GM23338 (cell line): ENCODE data around the gene MGAT5. TPM values are rescaled to one million over a fixed set of nuclear protein-coding genes. Genes with fewer than 3 reads are reported as not detected.

Source experiments
- ATAC-seq: fragments of 200-7000 bp; cut with Tn5 transposase; 3 replicates; pipeline ENCODE4 v1.9.1; 2020
- DNase-seq: peaks from one replicate; pipeline ENCODE4 v3.0.0-alpha.2; 2015; ENCODE audit warnings: low spot score
- H2AFZ ChIP-seq: fragments of 200-600 bp; sonication (generic); 2 replicates; pipeline ENCODE4 v1.8.0; 2016; ENCODE audit warnings: antibody characterized with exemption, mild to moderate bottlenecking, moderate library complexity
- H3F3A ChIP-seq: fragments of 200-600 bp; sonication (generic); replicated peaks from 2 replicates; pipeline ENCODE4 v1.8.0; 2017; ENCODE audit warnings: antibody characterized with exemption, mixed run types, low read depth
- H3K27ac ChIP-seq: fragments of 200-600 bp; sonication (generic); 2 replicates; pipeline ENCODE4 v1.6.1; 2016; ENCODE audit warnings: low read depth
- H3K27me3 ChIP-seq: fragments of 200-600 bp; sonication (generic); 2 replicates; pipeline ENCODE4 v1.8.0; 2016; ENCODE audit warnings: mild to moderate bottlenecking, mixed run types, moderate library complexity; ENCODE audit not compliant: insufficient read depth
- H3K36me3 ChIP-seq: fragments of 200-600 bp; sonication (generic); 2 replicates; pipeline ENCODE4 v1.8.0; 2016; ENCODE audit warnings: mild to moderate bottlenecking; ENCODE audit not compliant: insufficient read depth
- H3K4me1 ChIP-seq: fragments of 200-600 bp; sonication (generic); 2 replicates; pipeline ENCODE4 v1.8.0; 2016; ENCODE audit warnings: mild to moderate bottlenecking, moderate library complexity; ENCODE audit not compliant: insufficient read depth
- H3K4me2 ChIP-seq: fragments of 200-600 bp; sonication (generic); 2 replicates; pipeline ENCODE4 v1.7.1; 2017; ENCODE audit warnings: mixed run types
- H3K4me3 ChIP-seq: fragments of 200-600 bp; sonication (generic); 2 replicates; pipeline ENCODE4 v1.6.1; 2016; ENCODE audit warnings: mixed run types
- H3K79me2 ChIP-seq: fragments of 200-600 bp; sonication (generic); replicated peaks from 2 replicates; pipeline ENCODE4 v1.8.0; 2017; ENCODE audit warnings: mild to moderate bottlenecking; ENCODE audit not compliant: insufficient read depth
- H3K9me2 ChIP-seq: fragments of 200-600 bp; sonication (generic); 2 replicates; pipeline ENCODE4 v1.8.0; 2017; ENCODE audit not compliant: insufficient read depth
- H4K20me1 ChIP-seq: fragments of 200-600 bp; sonication (generic); replicated peaks from 2 replicates; pipeline ENCODE4 v1.8.0; 2017; ENCODE audit warnings: mild to moderate bottlenecking; ENCODE audit not compliant: insufficient read depth
- H3K27ac Mint-ChIP-seq: 2 replicates; pipeline ENCODE4 v1.8.0; 2020; ENCODE audit warnings: inconsistent platforms, mild to moderate bottlenecking, moderate library complexity, mixed read lengths
- H3K27me3 Mint-ChIP-seq: 3 replicates; pipeline ENCODE4 v1.8.0; 2022; ENCODE audit warnings: low read depth, mild to moderate bottlenecking, moderate library complexity, mixed read lengths, inconsistent platforms; ENCODE audit not compliant: insufficient read depth, poor library complexity
- H3K36me3 Mint-ChIP-seq: 3 replicates; pipeline ENCODE4 v1.8.0; 2021; ENCODE audit warnings: low read depth, mild to moderate bottlenecking, inconsistent platforms, moderate library complexity, mixed read lengths
- H3K4me1 Mint-ChIP-seq: 3 replicates; pipeline ENCODE4 v1.8.0; 2020; ENCODE audit warnings: mild to moderate bottlenecking, inconsistent platforms, mixed read lengths
- H3K4me3 Mint-ChIP-seq: 3 replicates; pipeline ENCODE4 v1.8.0; 2021; ENCODE audit warnings: moderate library complexity, mild to moderate bottlenecking, inconsistent platforms, mixed read lengths
- H3K9me3 Mint-ChIP-seq: 3 replicates; pipeline ENCODE4 v1.8.0; 2020; ENCODE audit warnings: moderate library complexity, mild to moderate bottlenecking, inconsistent platforms, mixed read lengths
- CREB1 ChIP-seq: fragments of 250-450 bp; sonication (Bioruptor Pico); IDR thresholded peaks from 2 replicates; pipeline ENCODE4 v1.5.0; 2020; ENCODE audit warnings: low read depth, mild to moderate bottlenecking, moderate library complexity
- CTCF ChIP-seq, 2 experiments: fragments of 200-600 bp in 1 of 2; sonication (generic) in 1 of 2; conservative IDR thresholded peaks; 2 replicates each; pipeline versions ENCODE4 v1.5.1 to v1.6.1; 2016 to 2017; ENCODE audit warnings: antibody characterized with exemption in 2 of 2, low read depth in 2 of 2, mild to moderate bottlenecking in 2 of 2, moderate library complexity in 1 of 2
- EZH2 ChIP-seq: fragments of 200-600 bp; sonication (generic); IDR thresholded peaks from one replicate; pipeline ENCODE4 v1.8.0; 2017; ENCODE audit warnings: antibody characterized with exemption, mild to moderate bottlenecking, low read depth; ENCODE audit not compliant: unreplicated experiment
- EZH2phosphoT487 ChIP-seq: fragments of 200-600 bp; sonication (generic); IDR thresholded peaks from one replicate; pipeline ENCODE4 v1.8.1; 2018; ENCODE audit warnings: antibody characterized with exemption; ENCODE audit not compliant: unreplicated experiment
- JUNB ChIP-seq: IDR thresholded peaks from one replicate; pipeline ENCODE4 v1.6.1; 2016; ENCODE audit warnings: antibody characterized with exemption; ENCODE audit not compliant: unreplicated experiment
- POLR2AphosphoS5 ChIP-seq: IDR thresholded peaks from 2 replicates; pipeline ENCODE4 v1.6.1; 2016; ENCODE audit warnings: antibody characterized with exemption, low read depth
- STAT1 ChIP-seq: IDR thresholded peaks from one replicate; pipeline ENCODE4 v1.6.1; 2016; ENCODE audit warnings: antibody characterized with exemption; ENCODE audit not compliant: unreplicated experiment
- ZNF462 ChIP-seq: fragments of 250-450 bp; sonication (Bioruptor Pico); IDR thresholded peaks from 2 replicates; pipeline ENCODE4 v1.5.0; 2020; ENCODE audit warnings: mild to moderate bottlenecking, moderate library complexity
- polyA plus RNA-seq: library from polyadenylated mRNA; unstranded; fragments of >200 nt; fragmentation: Nextera tagmentation; extraction: Ambion mirVana; gene quantifications from 2 replicates; pipeline ENCODE4 v1.2.1, GENCODE V29; 2016
- total RNA-seq: library from RNA; depleted of rRNA; stranded (reverse); fragments of >200 nt; shearing (Covaris generic); gene quantifications from 2 replicates; pipeline ENCODE4 v1.2.3, GENCODE V29; 2014
- TF ChIP-seq, protein P1 (sequence below): IDR thresholded peaks from 2 replicates; pipeline ENCODE4 v1.6.1; 2016; ENCODE audit warnings: antibody characterized with exemption

Gene MGAT5
- total and polyA plus RNA-seq, 2 experiments from 2014 or later, result 4.6 to 27.6 TPM

- TF ChIP-seq CTCF (conservative IDR thresholded peaks at IDR 0.05; ENCODE audit: low read depth in 2 of 2) (no peak), JUNB (no peak), STAT1 (no peak)
- TF ChIP-seq, protein P1, sequence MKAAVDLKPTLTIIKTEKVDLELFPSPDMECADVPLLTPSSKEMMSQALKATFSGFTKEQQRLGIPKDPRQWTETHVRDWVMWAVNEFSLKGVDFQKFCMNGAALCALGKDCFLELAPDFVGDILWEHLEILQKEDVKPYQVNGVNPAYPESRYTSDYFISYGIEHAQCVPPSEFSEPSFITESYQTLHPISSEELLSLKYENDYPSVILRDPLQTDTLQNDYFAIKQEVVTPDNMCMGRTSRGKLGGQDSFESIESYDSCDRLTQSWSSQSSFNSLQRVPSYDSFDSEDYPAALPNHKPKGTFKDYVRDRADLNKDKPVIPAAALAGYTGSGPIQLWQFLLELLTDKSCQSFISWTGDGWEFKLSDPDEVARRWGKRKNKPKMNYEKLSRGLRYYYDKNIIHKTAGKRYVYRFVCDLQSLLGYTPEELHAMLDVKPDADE, result no peak
Observed at GRCh38 chr2:134281815-134282419, 28.0 kb downstream of the MGAT5 start (continued).

GRCh38 chr2:134282629-134283400, 28.9 kb downstream of the MGAT5 start:
- Mint-ChIP-seq H3K27me3 (peaks cover 4% of the 10 kb centered on the region), H3K27ac (no peak overlapping the region), H3K4me3 (no peak overlapping the region), H3K9me3 (no peaks in the 10 kb centered on the region), H3K4me1 (peaks cover 3% of the 10 kb centered on the region), H3K36me3 (no peaks in the 10 kb centered on the region)
- Histone ChIP-seq H3K27me3 (no peaks in the 10 kb centered on the region), H3K4me1 (no peaks in the 10 kb centered on the region), H3K9me2 (no peaks in the 10 kb centered on the region), H3K79me2 (peaks cover 7% of the 10 kb centered on the region), H3K4me2 (no peak overlapping the region), H3K27ac (no peak overlapping the region), H3K36me3 (no peaks in the 10 kb centered on the region), H3F3A (no peaks in the 10 kb centered on the region), H3K4me3 (no peak overlapping the region), H4K20me1 (no peaks in the 10 kb centered on the region; the same call in 1 of the 2 replicates), H2AFZ (no peak overlapping the region)
- ATAC-seq (no peak), DNase-seq (no peak)
- no peak for TF ChIP-seq ZNF462 (CRISPR knock-in tag)
- no peak for TF ChIP-seq EZH2
- TF ChIP-seq CREB1, result no peak
- no peak for TF ChIP-seq EZH2phosphoT487
- TF ChIP-seq, protein P1, result no peak
- TF ChIP-seq POLR2AphosphoS5, result no peak
- no peak for TF ChIP-seq JUNB
